DMS 273 treated with DMSO at 0.1 percent for 48 hours (cell line): ENCODE results near the gene ATXN2.
"Not testable (repeated sequence)": the region's sequence is repeated elsewhere in the genome, so short reads cannot be mapped to it uniquely, and the experiment has no call there.

Experiments used
- DNase-seq: peaks from one replicate; lab custom pipeline; 2025; lab: John Stamatoyannopoulos, UW

Gene ATXN2

DNA sequence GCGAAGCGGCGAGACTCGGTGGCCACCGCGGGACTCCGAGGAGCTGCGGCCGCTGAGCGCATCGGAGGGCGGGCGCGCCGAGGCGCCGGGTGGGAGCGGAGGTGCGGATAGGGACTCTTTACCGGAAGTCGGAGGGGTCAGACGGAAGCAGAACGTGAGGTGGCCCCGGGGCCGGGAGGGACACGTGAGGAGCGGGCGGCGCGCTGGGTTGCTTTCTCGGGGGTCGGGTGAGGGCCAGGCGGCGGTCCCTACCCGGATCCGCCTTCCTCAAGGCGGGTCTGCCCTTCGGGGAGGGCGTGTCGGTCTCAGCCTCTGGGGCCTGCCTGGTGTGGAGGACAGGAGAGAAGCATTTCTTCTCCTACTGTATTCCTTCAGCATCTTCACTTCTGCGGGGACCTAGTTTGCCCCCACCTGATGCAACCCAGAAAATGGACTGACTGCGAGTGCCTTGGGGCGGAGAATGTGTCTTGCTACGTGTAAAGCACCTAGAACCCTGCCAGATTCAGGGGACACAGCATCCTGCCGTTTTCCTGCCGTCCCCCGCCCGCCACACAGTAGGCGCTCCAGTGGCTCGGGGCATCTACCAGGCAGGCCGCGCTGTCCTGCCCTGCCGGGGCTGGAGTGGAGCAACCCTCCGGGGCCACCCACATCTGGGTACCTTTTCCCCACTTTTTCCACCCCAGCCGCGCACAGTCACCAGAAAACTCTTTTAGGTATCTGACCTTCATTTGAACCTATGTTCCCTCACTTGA, 514 bp upstream of the ATXN2 start:
- DNase-seq: peak; percentile 85

DNA sequence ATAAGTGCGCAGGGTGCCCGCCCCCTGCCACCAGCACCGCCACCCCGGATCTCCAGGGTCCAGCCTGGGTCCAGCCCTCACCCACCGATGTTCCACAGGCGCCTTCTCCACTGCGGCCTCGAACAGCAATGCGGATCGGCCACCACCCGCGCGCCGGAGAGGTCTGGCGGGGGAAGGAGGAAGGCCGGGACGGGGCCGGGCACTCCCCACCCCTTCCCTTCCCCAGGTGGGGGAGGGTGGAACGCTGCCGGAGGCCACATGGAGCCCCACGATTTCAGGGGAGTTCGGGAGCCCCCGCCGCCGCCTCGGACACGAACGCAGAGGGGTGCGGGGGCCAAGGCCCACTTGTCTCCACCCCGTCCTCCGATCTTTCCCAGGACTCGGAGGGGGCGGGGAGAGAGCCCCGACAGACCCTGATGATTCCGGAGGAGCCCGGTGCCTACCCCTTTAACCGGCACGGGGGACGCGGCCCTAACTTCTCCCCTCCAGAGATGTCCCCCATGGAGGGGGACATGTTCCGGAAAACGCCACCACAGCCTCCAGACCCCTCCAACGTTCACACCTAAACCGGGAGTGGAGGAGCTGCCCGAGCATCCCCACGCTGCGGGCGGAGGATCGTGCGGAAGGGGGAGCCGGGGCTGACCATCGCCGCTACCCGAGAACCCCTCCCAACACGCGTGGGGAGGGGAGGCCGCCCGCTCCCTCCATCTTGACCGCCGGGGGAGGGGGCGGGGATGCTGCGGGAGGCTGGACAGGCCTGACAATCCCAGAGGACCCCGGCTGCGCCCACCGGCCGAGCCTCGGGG, 1.1 kb downstream of the ATXN2 start:
- DNase-seq: no peak

DNA sequence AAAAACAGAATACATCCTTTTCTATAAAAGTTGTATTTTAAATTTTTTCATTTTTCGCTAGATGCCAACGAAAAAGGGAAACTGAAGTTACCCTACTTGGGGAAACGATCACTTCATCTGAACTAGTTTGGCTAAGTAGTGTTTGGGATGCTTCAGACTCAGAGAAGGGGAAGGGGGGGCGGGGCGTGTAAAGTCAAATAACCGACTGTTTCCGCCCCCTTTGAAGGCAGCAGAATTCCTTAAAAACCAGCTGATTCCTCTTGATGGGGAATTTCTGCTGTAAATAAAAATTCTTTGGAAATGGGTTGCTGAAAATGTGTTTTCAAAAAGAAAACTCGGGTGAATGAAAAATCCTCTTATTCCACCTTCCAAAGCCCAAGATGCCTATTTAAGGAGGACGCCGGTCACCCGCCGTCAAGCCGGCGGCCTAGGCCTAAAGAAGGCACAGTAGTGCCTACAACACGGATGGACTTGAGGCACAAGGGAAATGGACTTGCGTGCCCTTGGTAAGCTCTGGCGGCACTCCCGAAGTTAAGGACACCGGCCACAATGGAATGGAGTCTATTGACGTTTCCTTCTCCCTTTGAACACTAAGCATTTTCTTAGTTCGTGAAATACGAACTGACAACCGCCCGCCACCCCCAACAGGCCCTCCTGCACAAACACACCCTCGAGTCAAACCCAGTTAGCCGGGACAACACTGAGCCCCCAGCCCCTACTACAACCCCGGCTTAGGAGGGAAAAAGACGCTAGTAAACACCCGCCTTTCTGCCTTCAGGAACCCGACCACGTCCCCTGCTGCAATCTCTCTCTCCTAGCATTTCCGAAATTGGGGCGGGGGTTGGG, 1.9 kb downstream of the ATXN2 start:
- DNase-seq: peak; percentile 13

DNA sequence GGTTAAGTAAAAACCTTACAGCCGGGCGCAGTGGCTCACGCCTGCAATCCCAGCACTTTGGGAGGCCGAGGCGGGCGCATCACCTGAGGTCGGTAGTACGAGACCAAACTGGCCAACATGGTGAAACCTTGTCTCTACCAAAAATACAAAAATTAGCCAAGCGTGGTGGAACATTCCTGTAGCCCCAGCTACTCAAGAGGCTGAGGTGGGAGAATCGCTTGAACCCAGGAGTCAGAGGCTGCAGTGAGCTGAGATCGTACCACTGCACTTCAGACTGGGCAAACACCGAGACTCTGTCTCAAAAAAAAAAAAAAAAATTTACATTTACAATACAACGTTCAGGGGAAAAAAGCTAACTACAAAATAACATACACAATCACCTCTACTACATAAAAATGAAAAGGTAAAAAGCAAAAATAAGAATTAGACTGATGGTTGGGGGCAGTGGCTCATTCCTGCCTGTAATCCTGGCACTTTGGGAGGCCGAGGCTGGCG, 3.7 kb downstream of the ATXN2 start:
- DNase-seq: not testable (repeated sequence)

DNA sequence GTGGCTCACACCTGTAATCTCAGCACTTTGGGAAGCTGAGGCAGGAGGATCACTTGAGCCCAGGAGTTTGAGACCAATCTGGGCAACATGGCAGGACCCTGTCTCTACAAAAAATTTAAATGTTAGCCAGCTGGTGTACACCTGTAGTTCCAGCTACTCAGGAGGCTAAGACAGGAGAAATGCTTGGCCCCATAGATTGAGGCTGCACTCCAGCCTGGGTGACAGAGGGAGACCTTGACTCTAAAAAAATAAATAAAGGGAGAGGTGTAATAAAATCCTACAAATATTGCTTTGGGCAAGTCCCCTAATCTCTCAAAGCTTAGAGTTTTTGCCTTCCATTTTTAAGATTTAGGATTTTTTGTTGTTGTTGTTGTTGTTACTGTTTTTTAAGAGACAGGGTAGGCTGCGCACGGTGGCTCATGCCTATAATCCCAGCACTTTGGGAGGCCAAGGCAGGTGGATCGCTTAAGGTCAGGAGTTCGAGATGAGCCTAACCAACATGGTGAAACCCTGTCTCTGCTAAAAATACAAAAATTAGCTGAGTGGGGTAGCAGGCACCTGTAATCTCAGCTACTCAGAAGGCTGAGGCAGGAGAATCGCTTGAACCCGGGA, 7.6 kb downstream of the ATXN2 start:
- not testable (repeated sequence) for DNase-seq

DNA sequence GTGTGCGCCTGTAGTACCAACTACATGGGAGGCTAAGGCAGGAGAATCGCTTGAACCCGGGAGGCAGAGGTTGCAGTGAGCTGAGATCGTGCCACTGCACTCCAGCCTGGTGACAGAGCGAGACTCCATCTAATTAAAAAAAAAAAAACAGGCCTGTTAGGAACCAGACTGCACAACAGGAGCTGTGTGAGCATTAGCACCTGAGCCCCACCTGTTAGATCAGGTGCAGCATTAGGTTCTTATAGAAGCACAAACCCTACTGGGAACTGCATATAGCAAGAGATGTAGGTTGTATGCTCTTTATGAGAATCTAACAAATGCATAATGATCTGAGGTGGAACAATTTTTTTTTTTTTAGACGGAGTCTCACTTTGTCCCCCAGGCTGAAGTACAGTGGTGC, 8.6 kb downstream of the ATXN2 start:
- DNase-seq: no peak

DNA sequence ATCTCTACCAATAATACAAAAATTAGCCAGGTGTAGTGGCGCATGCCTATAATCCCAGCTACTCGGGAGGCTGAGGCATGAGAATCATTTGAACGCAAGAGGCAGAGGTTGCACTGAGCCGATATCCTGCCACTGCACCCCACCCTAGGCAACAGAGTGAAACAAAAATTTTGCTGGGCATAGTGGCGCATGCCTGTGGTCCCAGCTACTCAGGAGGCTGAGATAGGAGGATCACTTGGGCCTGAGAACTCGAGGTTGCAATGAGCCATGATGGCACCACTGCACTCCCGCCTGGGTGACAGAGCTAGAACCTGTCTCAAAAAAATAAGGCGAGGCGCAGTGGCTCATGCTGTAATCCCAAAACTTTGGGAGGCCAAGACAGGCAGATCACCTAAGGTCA, 9.5 kb downstream of the ATXN2 start:
- DNase-seq: no peak

DNA sequence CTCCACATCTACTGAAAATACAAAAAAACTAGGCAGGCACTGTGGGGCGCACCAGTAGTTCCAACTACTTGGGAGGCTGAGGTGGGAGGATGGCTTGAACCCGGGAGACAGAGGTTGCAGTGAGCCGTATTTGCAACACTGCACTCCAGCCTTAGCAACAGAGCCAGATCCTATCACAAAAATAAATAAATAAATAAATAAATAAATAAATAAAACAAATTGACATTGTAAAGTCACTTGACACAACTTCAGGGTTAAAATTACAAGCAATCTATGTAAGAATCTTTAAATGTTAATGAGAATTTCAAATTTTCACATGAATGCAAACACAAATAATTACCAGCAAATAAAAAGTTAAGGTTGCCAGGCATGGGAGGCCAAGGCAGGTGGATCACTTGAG, 11.1 kb downstream of the ATXN2 start:
- no peak for DNase-seq

DNA sequence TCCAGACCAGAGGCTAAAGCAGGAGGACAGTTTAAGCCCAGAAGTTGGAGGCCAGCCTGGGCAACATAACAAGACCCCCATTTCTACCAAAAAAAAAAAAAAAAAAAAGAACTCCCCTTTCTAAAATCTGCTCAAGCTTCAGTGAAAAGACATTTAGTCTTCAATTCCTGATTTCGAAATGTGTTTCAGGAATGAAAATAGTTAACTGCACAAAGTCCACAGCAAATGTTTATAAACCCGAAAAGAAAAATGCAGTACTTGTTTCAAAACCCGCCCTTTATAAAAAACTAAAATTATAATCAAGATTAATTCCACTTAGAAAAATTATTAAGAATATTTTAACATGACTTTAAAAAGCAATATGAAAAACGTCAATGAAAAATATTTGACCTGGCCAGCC, 12.1 kb downstream of the ATXN2 start:
- no peak for DNase-seq

DNA sequence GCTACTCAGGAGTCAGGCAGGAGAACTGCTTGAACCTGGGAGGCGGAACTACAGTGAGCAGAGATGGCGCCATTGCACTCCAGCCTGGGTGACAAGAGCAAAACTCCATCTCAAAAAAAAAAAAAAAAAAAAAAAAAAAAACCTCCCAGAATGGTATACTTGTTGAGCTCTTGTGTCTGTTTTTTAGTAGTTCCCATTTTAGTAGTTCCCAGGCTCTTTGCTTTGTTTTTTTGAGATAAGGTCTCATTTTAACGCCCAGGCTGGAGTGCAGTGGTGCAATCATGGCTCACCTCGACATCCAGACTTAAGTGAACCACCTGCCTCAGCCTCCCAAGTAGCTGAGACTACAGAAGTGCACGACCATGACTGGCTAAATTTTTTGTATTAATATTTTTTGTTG, 13.4 kb downstream of the ATXN2 start:
- no peak for DNase-seq

DNA sequence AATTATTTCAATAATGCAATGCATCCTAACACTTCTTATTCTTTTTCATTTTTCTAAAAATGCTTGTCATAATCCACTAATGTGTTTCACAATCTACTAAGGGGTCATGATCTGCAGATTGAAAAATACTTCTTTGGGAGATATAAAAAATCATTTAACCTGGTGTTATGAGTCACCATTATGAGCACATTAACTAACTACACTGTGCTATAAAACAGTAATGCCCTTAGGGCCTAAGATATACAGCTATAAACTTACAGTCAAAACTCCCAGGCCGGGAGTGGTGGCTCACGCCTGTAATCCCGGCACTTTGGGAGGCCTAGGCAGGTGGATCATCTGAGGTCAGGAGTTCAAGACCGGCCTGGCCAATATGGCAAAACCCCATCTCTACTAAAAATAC, 14.2 kb downstream of the ATXN2 start:
- no peak for DNase-seq

DNA sequence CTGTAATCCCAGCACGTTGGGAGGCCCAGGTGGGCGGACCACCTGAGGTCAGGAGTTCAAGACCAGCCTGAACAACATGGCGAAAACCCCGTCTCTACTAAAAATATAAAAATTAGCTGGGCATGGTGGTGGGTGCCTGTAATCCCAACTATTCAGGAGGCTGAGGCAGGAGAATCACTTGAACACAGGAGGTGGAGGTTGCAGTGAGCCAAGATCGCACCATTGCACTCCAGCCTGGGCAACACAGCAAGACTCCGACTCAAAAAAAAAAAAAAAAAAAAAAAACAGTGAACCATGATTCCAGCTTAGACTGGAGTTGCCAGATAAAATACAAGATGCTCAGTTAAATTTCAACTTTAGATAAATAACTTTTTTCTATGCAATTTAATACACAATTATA, 15.6 kb downstream of the ATXN2 start:
- DNase-seq: not testable (repeated sequence)

DNA sequence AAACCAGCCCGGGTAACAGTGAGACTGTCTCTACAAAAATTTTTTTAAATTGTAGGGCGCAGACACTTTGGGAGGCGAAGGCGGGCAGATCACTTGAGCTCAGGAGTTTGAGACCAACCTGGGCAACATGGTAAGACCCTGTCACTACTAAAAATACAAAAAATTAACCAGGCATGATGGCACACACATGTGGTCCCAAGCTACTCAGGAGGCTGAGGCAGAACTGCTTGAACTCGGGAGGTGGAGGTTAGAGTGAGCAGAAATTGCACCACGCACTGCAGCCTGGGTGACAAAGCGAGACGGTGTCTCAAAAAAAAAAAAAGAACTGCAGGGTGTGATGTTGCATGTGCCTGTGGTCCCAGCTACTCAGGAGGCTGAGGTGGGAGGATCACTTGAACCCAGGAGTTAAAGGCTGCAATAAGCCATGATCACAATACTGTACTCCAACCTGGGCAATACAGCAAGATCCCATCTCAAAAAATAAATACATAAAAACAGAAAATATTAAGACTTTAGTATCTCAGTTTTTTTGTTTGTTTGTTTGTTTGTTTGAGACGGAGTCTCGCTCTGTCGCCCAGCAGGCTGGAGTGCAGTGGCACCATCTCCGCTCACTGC, 16.9 kb downstream of the ATXN2 start:
- DNase-seq: no peak

DNA sequence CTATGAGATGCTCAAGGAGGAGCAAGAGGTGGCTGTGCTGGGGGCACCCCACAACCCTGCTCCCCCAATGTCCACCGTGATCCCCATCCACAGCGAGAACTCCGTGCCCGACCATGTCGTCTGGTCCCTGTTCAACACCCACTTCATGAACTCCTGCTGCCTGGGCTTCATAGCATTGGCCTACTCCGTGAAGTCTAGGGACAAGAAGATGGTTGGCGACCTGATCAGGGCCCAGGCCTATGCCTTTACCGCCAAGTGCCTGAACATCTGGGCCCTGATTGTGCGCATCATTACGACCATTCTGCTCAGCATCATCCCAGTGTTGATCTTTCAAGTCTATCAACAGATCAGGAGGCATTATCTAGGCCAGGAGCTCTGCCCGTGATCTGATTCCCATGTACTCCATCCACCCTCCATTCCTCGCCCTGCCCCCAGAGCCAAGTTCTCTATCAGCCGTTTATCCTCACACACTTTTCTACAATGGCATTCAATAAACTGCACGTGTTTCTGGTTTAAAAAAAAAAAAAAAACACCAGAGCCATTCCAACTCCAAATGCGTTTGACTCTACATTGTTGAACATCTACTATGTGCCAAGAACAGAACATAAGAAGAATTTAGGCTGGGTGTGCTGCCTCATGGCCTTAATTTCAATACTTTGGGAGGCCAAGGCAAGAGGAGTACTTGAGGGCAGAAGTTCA, 17.5 kb downstream of the ATXN2 start:
- DNase-seq: no peak

DNA sequence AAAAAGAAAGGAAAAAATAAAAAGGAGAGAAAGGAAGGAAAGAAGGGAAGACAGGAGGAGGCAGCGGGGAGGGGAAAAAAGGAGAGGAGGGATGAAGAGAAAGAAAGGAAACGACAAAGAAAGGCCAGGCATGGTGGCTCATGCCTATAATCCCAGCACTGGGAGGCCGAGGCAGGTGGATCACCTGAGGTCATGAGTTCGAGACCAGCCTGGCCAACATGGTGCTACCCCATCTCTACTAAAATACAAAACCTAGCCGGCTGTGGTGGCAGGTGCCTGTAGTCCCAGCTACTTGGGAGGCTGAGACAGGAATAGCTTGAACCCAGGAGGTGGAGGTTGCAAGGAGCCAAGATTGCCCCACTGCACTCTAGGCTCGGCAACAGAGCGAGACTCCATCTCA, 18.4 kb downstream of the ATXN2 start:
- DNase-seq: no peak

DNA sequence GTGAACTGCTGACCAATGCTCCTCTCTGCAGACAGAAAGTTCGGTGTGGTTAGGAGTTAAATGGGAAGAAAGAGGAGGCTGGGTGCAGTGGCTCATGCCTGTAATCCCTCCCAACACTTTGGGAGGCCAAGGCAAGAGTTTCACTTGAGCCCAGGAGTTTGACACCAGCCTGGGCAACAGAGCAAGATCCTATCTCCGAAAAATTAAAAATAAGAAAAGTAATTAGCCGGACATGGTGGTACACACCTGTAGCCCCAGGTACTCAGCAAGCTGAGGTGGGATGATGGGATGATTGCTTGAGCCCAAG, 19.0 kb downstream of the ATXN2 start:
- no peak for DNase-seq

DNA sequence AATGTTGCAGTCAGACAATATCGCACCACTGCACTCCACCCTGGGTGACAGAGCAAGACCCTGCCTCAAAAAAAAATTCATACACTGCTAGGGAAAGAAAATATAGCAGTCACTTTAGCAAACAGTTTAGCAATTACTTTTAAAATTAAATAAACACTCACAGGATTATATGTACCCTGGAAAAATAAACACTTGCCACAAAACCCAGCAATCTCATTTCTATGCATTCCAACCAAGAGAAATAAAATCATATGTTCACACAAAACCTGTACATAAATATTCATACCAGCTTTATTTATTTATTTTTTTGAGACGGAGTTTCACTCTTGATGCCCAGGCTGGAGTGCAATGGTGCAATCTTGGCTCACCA, 20.2 kb downstream of the ATXN2 start:
- no peak for DNase-seq

DNA sequence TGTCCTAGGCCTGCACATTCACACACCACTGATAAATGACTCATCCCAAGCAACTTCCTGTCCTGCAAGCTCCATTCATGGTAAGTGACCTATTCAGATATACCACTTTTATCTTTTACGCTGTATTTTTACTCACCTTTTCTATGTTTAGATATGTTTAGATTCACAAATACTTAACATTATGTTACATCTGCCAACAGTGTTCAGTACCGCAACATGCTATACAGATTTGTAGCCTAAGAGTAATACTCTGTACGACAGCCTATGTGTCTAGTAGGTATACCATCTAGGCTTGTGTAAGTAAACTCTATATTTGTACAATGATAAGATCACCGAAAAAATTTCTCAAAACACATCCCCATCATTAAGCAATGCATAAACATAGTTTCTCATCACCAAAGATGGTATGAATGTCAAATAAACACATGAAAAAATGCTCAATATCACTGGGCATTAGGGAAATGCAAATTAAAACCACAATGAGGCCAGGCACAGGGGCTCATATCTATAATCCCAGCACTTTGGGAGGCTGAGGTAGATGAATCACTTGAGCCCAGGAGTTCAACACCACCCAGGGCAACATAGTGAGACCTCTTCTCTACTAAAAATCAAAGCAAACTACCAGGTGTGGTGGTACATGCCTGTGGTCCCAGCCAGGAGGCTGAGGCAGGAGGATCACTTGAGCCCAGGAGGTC, 20.7 kb downstream of the ATXN2 start:
- no peak for DNase-seq

DNA sequence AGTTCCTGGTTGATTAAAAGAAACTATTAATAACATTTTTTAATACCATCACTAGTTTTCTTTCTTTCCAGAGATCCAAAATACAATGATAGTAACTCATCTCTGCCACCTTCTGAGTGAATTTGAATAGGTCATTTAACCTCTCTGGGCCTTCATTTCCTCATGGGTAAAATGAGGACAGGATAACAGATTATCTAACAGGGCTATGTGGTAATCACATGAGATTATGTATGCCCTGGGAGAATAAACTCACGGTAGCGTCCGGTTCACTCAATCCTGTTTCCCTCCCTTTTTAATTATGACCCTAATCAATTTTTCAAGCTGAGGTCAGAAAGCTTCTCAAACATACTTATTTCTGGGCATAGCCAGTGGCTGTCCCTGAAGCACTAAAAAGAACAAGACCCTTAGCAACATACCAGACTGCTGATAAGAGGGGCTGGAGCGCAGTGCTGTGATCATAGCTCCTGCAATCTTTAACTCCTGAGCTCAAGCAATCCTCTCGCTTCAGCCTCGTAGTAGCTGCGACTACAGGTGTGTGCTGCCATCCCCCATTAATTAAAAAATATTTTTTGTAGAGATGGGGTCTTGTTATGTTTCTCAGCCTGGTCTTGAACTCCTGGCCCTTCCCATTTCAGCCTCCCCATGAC, 24.2 kb downstream of the ATXN2 start:
- DNase-seq: no peak

DNA sequence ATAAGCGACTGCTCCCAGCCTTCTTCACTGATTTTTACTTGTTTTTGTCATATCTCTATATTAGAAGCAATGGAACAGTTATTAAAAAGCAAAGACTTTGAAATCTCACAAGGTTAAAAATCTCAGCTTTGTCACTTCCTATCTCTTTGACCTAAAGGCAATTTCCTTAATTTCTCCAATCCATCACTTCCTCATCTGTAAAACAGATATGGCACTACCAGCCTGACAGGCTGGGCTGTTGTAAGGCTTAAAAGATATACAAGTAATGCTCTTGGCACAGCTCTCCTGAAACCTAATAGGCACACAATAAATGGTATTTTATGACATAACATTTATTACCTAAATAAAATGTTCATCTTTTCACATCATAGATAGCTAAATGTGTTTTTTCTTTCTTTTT, 25.6 kb downstream of the ATXN2 start:
- DNase-seq: no peak
